CD4-positive, alpha-beta T cell treated with Interleukin-10 for 1 hour (primary cell): ENCODE results near the gene RYR1.
A peak's percentile ranks its signal among the peaks of the same experiment; 100 is the strongest.
"Not testable (repeated sequence)": the region's sequence is repeated elsewhere in the genome, so short reads cannot be mapped to it uniquely, and the experiment has no call there.

Source experiments
- DNase-seq: peaks from one replicate; pipeline ENCODE4 v3.0.0-alpha.2; 2020

Gene RYR1

GRCh38 chr19:38577826-38578225, 144.3 kb downstream of the RYR1 start:
- no peak for DNase-seq

GRCh38 chr19:38579304-38579703, 145.8 kb downstream of the RYR1 start:
- peak; percentile 34 for DNase-seq

- DNase-seq, result no peak
These were observed 146.6 kb downstream of the RYR1 start for GRCh38 chr19:38580080-38580479.

GRCh38 chr19:38583219-38583984, 149.9 kb downstream of the RYR1 start:
- DNase-seq, result no peak

GRCh38 chr19:38583985-38584305, 150.5 kb downstream of the RYR1 start:
- DNase-seq, result no peak

GRCh38 chr19:38587562-38587961, 154.1 kb downstream of the RYR1 start:
- DNase-seq, result no peak

- DNase-seq, result no peak
These were observed 154.6 kb downstream of the RYR1 start for GRCh38 chr19:38588041-38588440.

GRCh38 chr19:38592940-38593339, 159.4 kb downstream of the RYR1 start:
- DNase-seq, result no peak

GRCh38 chr19:38596057-38596981, 162.8 kb downstream of the RYR1 start:
- peak; percentile 6 for DNase-seq

- no peak for DNase-seq
These were observed 163.6 kb downstream of the RYR1 start for GRCh38 chr19:38597075-38597474.

GRCh38 chr19:38599722-38600121, 166.2 kb downstream of the RYR1 start:
- no peak for DNase-seq

GRCh38 chr19:38602856-38603255, 169.4 kb downstream of the RYR1 start:
- DNase-seq, result not testable (repeated sequence)

- DNase-seq, result no peak
These were observed 172.6 kb downstream of the RYR1 start for GRCh38 chr19:38606131-38606530.

GRCh38 chr19:38614289-38614688, 180.8 kb downstream of the RYR1 start:
- no peak for DNase-seq

GRCh38 chr19:38615007-38615581, 181.6 kb downstream of the RYR1 start:
- DNase-seq, result no peak

- DNase-seq, result peak; percentile 15
These were observed 182.8 kb downstream of the RYR1 start for GRCh38 chr19:38616265-38616664.

GRCh38 chr19:38617283-38617763, 183.8 kb downstream of the RYR1 start:
- DNase-seq, result peak; percentile 15

GRCh38 chr19:38617764-38618589, 184.5 kb downstream of the RYR1 start, which contains the start of gene MAP4K1:
TSS of gene MAP4K1 (minus strand) at chr19:38617953. CDS start at chr19:38617895, 58 bp downstream.
- peak; percentile 64 for DNase-seq

GRCh38 chr19:38618590-38619360, 185.3 kb downstream of the RYR1 start, which contains the start of gene EIF3K:
TSS of gene EIF3K (plus strand) at chr19:38619188. CDS start at chr19:38619269, 81 bp downstream.
- peak; percentile 98 for DNase-seq

GRCh38 chr19:38619361-38620174, 186.1 kb downstream of the RYR1 start:
- DNase-seq, result no peak

GRCh38 chr19:38624822-38625221, 191.3 kb downstream of the RYR1 start:
- DNase-seq, result no peak
